HG03196 (cell line): ENCODE results near the gene CDC14A.
"Not testable (repeated sequence)": the region's sequence is repeated elsewhere in the genome, so short reads cannot be mapped to it uniquely, and the experiment has no call there.

ENCODE experiments used
- ATAC-seq: cut with Tn5 transposase; IDR thresholded peaks from one replicate; pipeline ENCODE4 v1.9.1; 2021; ENCODE audit not compliant: unreplicated experiment

The CDC14A gene

GRCh38 chr1:100332331-100332730, 20.0 kb upstream of the CDC14A start:
- no peak for ATAC-seq

DNA sequence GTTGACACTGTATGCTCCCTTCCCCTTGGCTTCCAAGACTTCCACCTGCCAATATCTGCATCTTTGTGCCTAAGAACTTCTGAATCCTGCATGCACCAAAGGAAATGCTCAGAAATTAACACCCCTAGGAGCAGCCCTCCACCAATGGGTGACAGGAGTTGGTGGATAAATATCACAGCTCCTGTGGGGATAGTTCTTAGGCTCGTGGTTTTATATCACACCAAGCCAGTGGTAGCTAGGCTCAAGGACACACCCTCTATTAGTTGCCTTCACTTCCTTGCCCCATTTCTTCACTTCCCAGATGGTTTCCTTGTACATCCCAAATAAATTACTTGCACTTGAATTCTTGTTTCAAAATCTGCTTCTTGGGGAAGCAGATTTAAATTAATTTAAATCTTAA, 16.9 kb upstream of the CDC14A start:
- no peak for ATAC-seq

DNA sequence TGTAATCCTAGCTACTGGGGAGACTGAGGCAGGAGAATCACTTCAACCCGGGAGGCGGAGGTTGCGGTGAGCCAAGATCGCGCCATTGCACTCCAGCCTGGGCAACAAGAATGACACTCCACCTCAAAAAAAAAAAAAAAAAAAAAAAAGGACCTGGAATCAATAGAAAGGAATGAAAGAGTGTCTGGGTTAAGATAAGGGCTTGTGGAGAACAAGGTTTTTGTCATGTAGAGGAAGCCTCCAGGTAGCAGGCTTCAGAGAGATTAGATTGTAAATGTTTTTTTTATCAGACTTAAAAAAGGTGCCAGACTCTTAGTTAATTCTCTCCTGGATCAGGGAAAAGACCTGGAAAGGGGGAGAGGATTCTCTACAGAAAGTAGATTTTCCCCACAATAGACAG, 14.4 kb upstream of the CDC14A start:
- not testable (repeated sequence) for ATAC-seq

- not testable (repeated sequence) for ATAC-seq
Observed at GRCh38 chr1:100339735-100340134, 12.6 kb upstream of the CDC14A start.

- ATAC-seq: no peak
Observed at GRCh38 chr1:100340494-100340893, 11.8 kb upstream of the CDC14A start.

- ATAC-seq: no peak
Observed at GRCh38 chr1:100342348-100342747, 10.0 kb upstream of the CDC14A start.

GRCh38 chr1:100343897-100344296, 8.4 kb upstream of the CDC14A start:
- ATAC-seq: no peak

DNA sequence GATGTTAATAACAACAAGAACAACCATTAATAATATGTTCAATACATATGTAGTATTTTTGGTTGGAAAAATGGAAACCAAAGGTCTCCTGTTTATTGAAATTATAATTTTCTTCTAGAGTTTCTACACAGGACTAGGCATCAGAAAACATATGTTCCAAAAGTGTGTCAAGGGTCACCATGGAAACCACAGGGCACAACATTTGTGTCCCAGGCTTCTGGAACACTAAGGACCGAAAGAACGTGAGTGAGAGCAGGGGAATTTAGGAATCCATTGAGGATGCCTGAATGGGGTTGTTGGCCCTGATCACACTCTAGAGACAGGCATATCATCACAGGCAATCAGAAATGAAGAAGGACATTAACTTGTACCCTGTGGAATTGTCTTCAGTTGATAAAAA, 7.5 kb upstream of the CDC14A start:
- no peak for ATAC-seq

DNA sequence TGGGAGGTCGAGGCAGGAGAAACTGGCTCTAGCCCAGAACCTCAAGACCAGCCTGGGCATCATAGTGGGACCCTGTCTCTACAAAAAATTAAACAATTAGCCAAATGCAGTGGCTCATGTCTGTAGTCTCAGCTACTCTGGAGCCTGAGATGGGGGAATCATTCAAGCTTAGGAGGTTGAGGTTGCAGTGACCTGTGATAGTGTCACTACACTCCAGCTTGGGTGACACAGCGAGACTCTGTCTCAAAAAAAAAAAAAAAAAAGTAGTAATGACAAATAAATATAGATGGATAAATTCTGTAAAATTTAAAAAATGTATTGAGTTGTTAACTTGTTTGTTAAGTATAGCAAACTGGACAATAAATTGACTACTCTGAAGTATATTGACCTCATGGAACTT, 5.9 kb upstream of the CDC14A start:
- no peak for ATAC-seq

DNA sequence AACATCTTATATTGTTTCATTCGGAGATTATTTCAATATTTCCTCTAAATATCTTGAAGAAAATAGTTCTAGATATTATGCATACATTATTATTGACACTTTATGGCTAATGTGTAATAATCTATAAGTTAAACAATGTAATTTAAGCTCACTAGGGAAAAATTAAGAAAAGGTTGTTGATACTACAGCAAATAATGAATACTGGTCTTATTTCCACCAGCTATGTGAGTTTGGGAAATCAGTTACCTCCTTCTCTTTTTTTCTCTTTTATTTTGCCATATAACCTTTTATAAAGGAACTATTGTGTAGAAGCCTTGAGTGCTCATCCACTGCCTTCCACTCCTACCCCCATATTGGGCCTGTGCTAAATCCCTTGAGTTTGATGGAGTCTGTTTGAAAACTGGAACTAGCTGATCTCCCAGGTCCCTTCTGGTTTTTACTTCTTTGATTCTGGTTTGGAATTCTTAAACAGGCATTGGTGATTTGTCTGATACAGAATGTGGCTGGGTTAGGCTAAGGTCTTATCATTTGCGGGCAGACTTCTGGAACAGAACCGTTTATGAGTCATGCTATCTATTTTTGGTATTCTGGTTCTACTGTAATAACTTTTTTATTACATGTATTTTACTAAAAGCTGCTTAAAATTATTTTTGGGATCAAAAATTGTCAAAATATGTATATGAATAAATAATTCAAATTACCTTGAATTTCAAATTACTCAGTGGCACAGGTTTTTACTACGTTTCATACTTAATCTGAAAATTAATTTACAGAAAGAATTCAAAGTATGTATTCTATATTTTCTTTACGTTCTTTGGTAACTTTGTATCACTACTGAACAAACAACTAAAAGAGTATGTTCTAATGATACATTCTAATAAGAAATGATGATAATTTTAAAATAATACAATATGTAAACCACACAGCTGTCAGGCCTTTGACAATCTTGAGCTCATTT, 5.0 kb upstream of the CDC14A start:
- ATAC-seq: no peak

DNA sequence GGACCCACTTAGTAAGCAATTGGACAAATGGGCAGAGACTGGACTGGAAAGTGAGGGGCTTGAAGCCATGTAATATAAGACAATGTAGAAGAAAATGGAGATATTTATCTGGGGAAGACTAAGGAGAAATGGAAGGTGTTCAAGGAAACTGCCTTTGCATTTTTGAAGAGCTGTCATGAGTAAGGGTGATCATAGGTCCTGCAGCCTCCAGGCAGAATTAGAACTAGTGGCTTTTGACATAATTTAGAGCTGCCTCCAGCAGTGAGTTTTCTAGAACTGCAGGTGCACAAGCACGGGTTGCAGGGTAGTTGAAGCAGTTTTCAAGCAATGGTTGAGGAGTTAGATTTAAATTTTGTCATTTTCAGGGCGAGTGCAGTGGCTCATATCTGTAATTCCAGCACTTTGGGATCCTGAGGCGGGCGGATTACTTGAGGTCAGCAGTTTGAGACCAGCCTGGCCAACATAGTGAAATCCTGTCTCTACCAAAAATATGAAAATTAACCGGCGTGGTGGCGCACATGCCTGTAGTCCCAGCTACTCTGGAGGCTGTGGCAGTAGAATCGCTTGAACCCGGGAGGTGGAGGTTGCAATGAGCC, 3.7 kb upstream of the CDC14A start:
- no peak for ATAC-seq

GRCh38 chr1:100349246-100349645, 3.1 kb upstream of the CDC14A start:
- no peak for ATAC-seq

- no peak for ATAC-seq
Observed at GRCh38 chr1:100350787-100351094, 1.6 kb upstream of the CDC14A start.

DNA sequence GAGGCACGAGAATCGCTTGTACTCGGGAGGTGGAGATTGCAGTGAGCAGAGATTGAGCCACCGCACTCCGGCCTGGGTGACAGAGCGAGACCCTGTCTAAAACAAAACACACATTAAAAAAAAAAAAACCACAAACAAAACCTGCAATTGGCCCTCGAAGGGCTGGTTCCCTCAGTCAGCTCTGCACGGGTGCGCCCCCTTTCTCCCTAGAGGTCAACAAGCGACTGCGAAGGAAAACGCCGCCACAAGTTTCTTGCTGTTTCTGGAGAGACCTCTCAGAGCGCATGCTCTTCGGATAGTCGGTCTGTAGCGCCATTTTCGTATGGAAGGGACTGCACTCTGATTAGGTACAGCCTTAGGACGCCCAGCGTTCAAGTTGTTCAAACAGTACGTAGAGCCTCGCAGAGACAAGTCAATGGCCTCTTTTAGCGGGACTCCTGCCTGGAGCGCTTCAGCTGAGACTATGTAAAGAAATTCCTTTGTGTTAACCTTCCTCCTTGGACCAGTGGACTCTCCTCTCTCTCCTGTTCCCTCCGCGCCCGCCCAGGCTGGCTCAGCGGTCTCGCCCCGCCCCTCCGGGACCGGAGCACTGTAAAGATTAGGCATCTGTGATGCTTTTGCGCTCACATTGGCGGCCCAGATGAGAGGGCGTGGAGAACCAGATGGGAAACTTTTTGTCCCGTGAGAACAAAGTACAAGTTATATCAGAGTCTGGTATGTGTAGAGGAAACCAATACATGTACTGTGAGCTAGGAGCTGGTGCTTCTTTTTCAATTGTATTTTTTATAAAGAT, 1.0 kb upstream of the CDC14A start:
- peak; percentile 56 for ATAC-seq

DNA sequence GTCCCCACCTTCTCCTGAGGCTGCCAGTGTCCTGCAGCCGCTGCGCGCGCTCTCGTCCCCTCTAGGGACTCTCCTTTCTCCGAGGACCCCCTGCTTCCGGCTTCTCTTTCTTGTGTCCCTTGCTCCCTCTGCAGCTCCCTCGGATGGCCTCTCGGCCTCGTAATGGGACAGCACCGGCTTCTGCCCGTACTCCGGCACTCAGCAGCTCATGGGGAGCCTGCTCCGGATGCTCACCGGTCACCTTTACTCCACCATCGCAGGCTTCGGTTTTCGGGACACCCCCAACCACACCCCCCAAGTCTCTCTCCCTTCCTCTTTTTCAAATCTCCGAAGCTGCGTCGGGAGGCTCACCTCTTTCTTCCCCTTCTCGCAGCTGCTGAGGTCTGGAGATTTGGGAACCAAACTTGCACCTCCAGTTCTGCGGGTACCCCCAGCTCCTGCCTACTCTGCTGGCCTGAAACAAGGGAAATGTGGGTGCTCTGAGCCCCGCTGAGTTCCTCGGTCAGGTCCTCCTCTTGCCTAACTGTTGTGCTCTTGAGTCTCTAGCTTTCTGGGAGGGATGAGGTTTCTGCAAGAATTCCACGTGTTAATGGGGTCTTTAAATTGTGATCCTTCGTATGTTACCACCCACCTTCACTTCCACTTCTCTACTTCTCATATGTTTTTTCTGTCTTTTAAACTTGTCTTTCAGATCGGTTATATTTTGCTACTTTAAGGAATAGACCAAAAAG, 930 bp downstream of the CDC14A start:
- ATAC-seq: peak; percentile 24

GRCh38 chr1:100353988-100354387, 1.7 kb downstream of the CDC14A start:
- ATAC-seq: no peak

GRCh38 chr1:100354971-100355394, 2.7 kb downstream of the CDC14A start:
- ATAC-seq: no peak

- no peak for ATAC-seq
Observed at GRCh38 chr1:100358210-100358609, 5.9 kb downstream of the CDC14A start.

DNA sequence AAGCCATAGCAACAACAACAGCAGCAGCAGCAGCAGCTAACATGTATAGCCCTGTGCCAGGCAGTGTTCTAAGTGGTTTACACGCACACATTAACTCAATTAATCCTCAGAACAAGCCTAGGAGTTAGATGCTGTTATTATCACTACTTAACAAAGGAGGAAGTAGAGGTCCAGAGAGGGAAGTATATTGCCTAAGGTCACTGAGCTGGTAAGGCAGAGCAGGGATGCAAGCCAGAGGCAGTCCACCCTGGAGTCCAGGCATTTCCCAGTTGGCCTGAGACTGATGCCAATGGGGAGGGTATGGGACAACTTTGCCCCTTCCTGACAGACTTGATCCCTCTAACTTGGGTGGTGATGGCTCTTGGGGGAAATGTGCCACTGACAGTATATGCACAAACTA, 6.8 kb downstream of the CDC14A start:
- ATAC-seq: no peak

DNA sequence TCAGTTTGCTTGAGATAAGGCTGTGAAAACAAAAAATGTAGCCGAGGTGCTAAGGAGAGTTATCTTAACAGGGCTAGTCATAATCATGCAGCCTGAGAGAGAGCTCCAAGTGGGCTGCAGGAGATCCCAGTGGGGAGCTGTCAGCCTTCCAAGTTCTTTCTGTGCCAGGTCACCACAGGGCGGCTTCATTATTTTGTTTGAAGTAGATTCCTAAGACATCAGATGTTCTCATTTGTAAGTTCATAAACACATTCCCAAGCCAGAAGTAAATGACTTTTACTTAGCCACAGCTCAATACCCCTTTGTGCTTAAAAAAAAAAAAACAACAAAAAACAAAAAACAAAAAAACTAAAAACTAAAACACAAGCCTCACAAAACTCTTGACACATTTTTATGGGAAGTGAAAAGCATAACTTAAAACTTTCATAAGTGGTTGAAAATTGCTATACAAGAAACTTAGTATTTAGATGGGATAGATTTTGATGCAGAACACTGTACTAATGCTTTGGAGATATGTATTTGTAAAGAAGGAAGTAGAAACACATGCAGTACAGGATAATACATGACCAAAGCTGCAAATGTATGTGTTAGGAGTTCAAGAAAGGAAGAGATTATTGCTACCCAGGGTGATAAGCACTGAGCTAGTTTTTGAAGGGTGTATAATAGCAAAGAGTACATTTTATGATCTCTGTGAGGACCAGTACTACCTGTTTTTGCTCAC, 8.6 kb downstream of the CDC14A start:
- no peak for ATAC-seq
